H9 (cell line): Measurements from ENCODE around the gene TGFBR1. TPM values are rescaled to one million over a fixed set of nuclear protein-coding genes. Genes with fewer than 3 reads are reported as not detected.

ENCODE experiments used
- DNase-seq: peaks from one replicate; pipeline ENCODE4 v3.0.0-alpha.2; 2017
- H2AFZ ChIP-seq: one replicate; pipeline ENCODE4 v1.6.1; 2013; ENCODE audit warnings: mild to moderate bottlenecking, low read length, control low read depth, moderate library complexity
- H2AK5ac ChIP-seq: 2 replicates; pipeline ENCODE4 v1.6.1; 2013; ENCODE audit warnings: low read length, control low read depth, mixed read lengths; ENCODE audit not compliant: insufficient read length
- H2BK120ac ChIP-seq: one replicate; pipeline ENCODE4 v1.6.1; 2013; ENCODE audit warnings: low read depth, mild to moderate bottlenecking, low read length, control low read depth, inconsistent platforms; ENCODE audit not compliant: poor library complexity, severe bottlenecking
- H2BK12ac ChIP-seq: 2 replicates; pipeline ENCODE4 v1.6.1; 2013; ENCODE audit warnings: low read length, control low read depth, mixed read lengths, low read depth; ENCODE audit not compliant: insufficient read length
- H2BK15ac ChIP-seq: 2 replicates; pipeline ENCODE4 v1.6.1; 2013; ENCODE audit warnings: low read depth, low read length, control low read depth
- H2BK20ac ChIP-seq: one replicate; pipeline ENCODE4 v1.6.1; 2013; ENCODE audit warnings: low read depth, mild to moderate bottlenecking, low read length, control low read depth, inconsistent platforms; ENCODE audit not compliant: poor library complexity, severe bottlenecking
- H2BK5ac ChIP-seq: 2 replicates; pipeline ENCODE4 v1.6.1; 2013; ENCODE audit warnings: low read length, control low read depth, mixed read lengths; ENCODE audit not compliant: insufficient read length
- H3K14ac ChIP-seq: 2 replicates; pipeline ENCODE4 v1.6.1; 2013; ENCODE audit warnings: low read length, control low read depth; ENCODE audit not compliant: insufficient read depth
- H3K18ac ChIP-seq: 2 replicates; pipeline ENCODE4 v1.6.1; 2013; ENCODE audit warnings: low read depth, mild to moderate bottlenecking, mixed read lengths, low read length, control low read depth; ENCODE audit not compliant: insufficient read length
- H3K23ac ChIP-seq: 2 replicates; pipeline ENCODE4 v1.6.1; 2013; ENCODE audit warnings: low read length, control low read depth, mixed read lengths, low read depth; ENCODE audit not compliant: insufficient read length
- H3K23me2 ChIP-seq: 2 replicates; pipeline ENCODE4 v1.6.1; 2013; ENCODE audit warnings: low read depth, mild to moderate bottlenecking, mixed read lengths, low read length, control low read depth; ENCODE audit not compliant: insufficient read length, poor library complexity, severe bottlenecking
- H3K27ac ChIP-seq: 2 replicates; pipeline ENCODE4 v1.5.1; 2013; ENCODE audit warnings: low read length, control low read depth, mixed read lengths, low read depth; ENCODE audit not compliant: insufficient read length
- H3K27me3 ChIP-seq: 2 replicates; pipeline ENCODE4 v1.6.1; 2013; ENCODE audit warnings: low read length, control low read depth, inconsistent platforms; ENCODE audit not compliant: insufficient read depth
- H3K4ac ChIP-seq: 2 replicates; pipeline ENCODE4 v1.6.1; 2013; ENCODE audit warnings: low read depth, mild to moderate bottlenecking, control low read depth, inconsistent platforms, low read length, moderate library complexity
- H3K4me1 ChIP-seq: 2 replicates; pipeline ENCODE4 v1.6.1; 2013; ENCODE audit warnings: low read length, control low read depth, inconsistent platforms; ENCODE audit not compliant: insufficient read depth
- H3K4me2 ChIP-seq: 2 replicates; pipeline ENCODE4 v1.6.1; 2013; ENCODE audit warnings: low read length, control low read depth, mixed read lengths; ENCODE audit not compliant: insufficient read length, insufficient read depth
- H3K56ac ChIP-seq: 2 replicates; pipeline ENCODE4 v1.6.1; 2013; ENCODE audit warnings: low read depth, mild to moderate bottlenecking, mixed read lengths, low read length, control low read depth; ENCODE audit not compliant: insufficient read length
- H3K79me1 ChIP-seq: 2 replicates; pipeline ENCODE4 v1.6.1; 2013; ENCODE audit warnings: low read depth, mild to moderate bottlenecking, moderate library complexity, low read length, control low read depth, inconsistent platforms; ENCODE audit not compliant: insufficient read depth, poor library complexity, severe bottlenecking
- H3K79me2 ChIP-seq: 2 replicates; pipeline ENCODE4 v1.6.1; 2013; ENCODE audit warnings: low read length, control low read depth, inconsistent platforms; ENCODE audit not compliant: insufficient read depth
- H3K9ac ChIP-seq: 2 replicates; pipeline ENCODE4 v1.6.1; 2013; ENCODE audit warnings: low read length, control low read depth, mixed read lengths; ENCODE audit not compliant: insufficient read length; ENCODE audit errors: extremely low read depth
- H3K9me3 ChIP-seq: one replicate; pipeline ENCODE4 v1.6.1; 2013; ENCODE audit warnings: low read depth, low read length, inconsistent platforms; ENCODE audit not compliant: control insufficient read depth
- H3T11ph ChIP-seq: one replicate; pipeline ENCODE4 v1.6.1; 2013; ENCODE audit warnings: mild to moderate bottlenecking, low read length, control low read depth, inconsistent platforms
- H4K20me1 ChIP-seq: one replicate; pipeline ENCODE4 v1.6.1; 2013; ENCODE audit not compliant: control insufficient read depth, insufficient read length, insufficient read depth
- H4K5ac ChIP-seq: 2 replicates; pipeline ENCODE4 v1.6.1; 2013; ENCODE audit warnings: low read depth, mild to moderate bottlenecking, mixed read lengths, low read length, control low read depth; ENCODE audit not compliant: insufficient read length
- H4K8ac ChIP-seq: replicated peaks from 2 replicates; pipeline ENCODE4 v1.6.1; 2013; ENCODE audit warnings: low read length, control low read depth, mixed read lengths, low read depth; ENCODE audit not compliant: insufficient read length
- H4K91ac ChIP-seq: 2 replicates; pipeline ENCODE4 v1.6.1; 2013; ENCODE audit warnings: low read depth, mild to moderate bottlenecking, moderate library complexity, mixed read lengths, low read length, control low read depth; ENCODE audit not compliant: insufficient read length
- H3K27ac Mint-ChIP-seq, 3 experiments: 2 replicates in 2 of 3; 3 replicates in 1 of 3; pipeline ENCODE4 v1.8.0; 2020 to 2021; ENCODE audit warnings: mixed read lengths in 3 of 3, mild to moderate bottlenecking in 1 of 3, moderate library complexity in 1 of 3
- H3K27me3 Mint-ChIP-seq: 2 replicates; pipeline ENCODE4 v1.8.0; 2021; ENCODE audit warnings: low read depth, mild to moderate bottlenecking, moderate library complexity, mixed read lengths
- H3K36me3 Mint-ChIP-seq, 3 experiments: 2 replicates in 2 of 3; 3 replicates in 1 of 3; pipeline ENCODE4 v1.8.0; 2020 to 2021; ENCODE audit warnings: low read depth in 3 of 3, mixed read lengths in 3 of 3; ENCODE audit not compliant: insufficient read depth in 1 of 3
- H3K4me1 Mint-ChIP-seq, 2 experiments: 2 replicates each; pipeline ENCODE4 v1.8.0; 2020; ENCODE audit warnings: mixed read lengths in 2 of 2
- H3K4me3 Mint-ChIP-seq, 2 experiments: 2 replicates in 1 of 2; 3 replicates in 1 of 2; pipeline ENCODE4 v1.8.0; 2020 to 2021; ENCODE audit warnings: mild to moderate bottlenecking in 2 of 2, mixed read lengths in 2 of 2, moderate library complexity in 1 of 2
- H3K9me3 Mint-ChIP-seq, 2 experiments: 2 replicates in 1 of 2; 3 replicates in 1 of 2; pipeline ENCODE4 v1.8.0; 2020; ENCODE audit warnings: mild to moderate bottlenecking in 2 of 2, mixed read lengths in 2 of 2, moderate library complexity in 1 of 2
- WGBS: extraction: QIAGEN DNeasy Blood & Tissue Kit; methylation state at CpG from one replicate; pipeline ENCODE4 v1.1.7; 2013; ENCODE audit warnings: missing lambda C conversion rate, low lambda C conversion rate, mixed read lengths; ENCODE audit not compliant: insufficient read length; ENCODE audit errors: extremely low coverage; 5-methylcytosine and 5-hydroxymethylcytosine counted together
- total RNA-seq: library from RNA; stranded (reverse); gene quantifications from 2 replicates; pipeline ENCODE4 v1.2.1, GENCODE V29; 2021
- TF ChIP-seq, protein P1 (sequence below): fragments of 200-600 bp; sonication (generic); conservative IDR thresholded peaks from 3 replicates; pipeline ENCODE4 v1.8.0; 2021; ENCODE audit warnings: antibody characterized with exemption, mild to moderate bottlenecking

TGFBR1 gene
- total RNA-seq, 1 experiment from 2014 or later: 59.3 TPM

DNA sequence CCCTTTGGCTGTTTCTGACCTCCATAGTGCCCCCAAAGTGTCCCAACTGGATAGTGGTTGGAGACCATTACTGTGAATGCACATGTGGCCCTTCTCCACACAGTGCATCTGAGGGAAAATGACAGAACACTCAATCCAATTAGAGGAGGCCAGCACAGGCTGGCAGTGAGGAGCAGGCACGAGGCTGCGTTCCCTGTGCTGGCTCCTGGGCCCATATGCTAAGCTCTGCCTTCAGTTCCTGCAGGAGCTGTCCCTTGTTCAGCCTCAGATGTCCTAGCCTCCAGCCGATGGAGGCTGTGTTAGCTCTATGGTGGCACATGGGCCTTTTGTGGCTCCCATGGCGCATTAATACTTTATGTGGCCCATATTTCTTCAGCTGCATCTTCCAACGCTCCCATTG is 81.0 kb downstream of the TGFBR1 start:
- TF ChIP-seq, protein P1, sequence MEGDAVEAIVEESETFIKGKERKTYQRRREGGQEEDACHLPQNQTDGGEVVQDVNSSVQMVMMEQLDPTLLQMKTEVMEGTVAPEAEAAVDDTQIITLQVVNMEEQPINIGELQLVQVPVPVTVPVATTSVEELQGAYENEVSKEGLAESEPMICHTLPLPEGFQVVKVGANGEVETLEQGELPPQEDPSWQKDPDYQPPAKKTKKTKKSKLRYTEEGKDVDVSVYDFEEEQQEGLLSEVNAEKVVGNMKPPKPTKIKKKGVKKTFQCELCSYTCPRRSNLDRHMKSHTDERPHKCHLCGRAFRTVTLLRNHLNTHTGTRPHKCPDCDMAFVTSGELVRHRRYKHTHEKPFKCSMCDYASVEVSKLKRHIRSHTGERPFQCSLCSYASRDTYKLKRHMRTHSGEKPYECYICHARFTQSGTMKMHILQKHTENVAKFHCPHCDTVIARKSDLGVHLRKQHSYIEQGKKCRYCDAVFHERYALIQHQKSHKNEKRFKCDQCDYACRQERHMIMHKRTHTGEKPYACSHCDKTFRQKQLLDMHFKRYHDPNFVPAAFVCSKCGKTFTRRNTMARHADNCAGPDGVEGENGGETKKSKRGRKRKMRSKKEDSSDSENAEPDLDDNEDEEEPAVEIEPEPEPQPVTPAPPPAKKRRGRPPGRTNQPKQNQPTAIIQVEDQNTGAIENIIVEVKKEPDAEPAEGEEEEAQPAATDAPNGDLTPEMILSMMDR: no peak
- H3K23ac ChIP-seq: no peak overlapping the region
- H3K36me3 Mint-ChIP-seq: no peaks in the 10 kb centered on the region; a peak in 1 of 7 replicates
- no peak overlapping the region for H2BK15ac ChIP-seq
- no peak overlapping the region for H3K27ac ChIP-seq
- no peak overlapping the region for H3T11ph ChIP-seq
- no peak overlapping the region for H2BK12ac ChIP-seq
- H3K4me1 ChIP-seq: no peaks in the 10 kb centered on the region; the same call in 1 of the 2 replicates
- no peak for DNase-seq
- H3K27me3 Mint-ChIP-seq: peaks cover 3% of the 10 kb centered on the region
- no peak overlapping the region for H2BK120ac ChIP-seq
- no peak overlapping the region for H2BK5ac ChIP-seq
- no peak overlapping the region for H3K4me2 ChIP-seq
- no peak overlapping the region for H2AK5ac ChIP-seq
- no peak overlapping the region for H4K5ac ChIP-seq
- no peaks in the 10 kb centered on the region for H3K23me2 ChIP-seq
- H2AFZ ChIP-seq: no peak overlapping the region
- no peaks in the 10 kb centered on the region for H4K20me1 ChIP-seq
- peaks cover 18 to 19% of the 10 kb centered on the region in 2 experiments for H3K4me1 Mint-ChIP-seq
- no peaks in the 10 kb centered on the region for H3K27me3 ChIP-seq
- no peak overlapping the region for H3K9ac ChIP-seq
- no peaks in the 10 kb centered on the region; a peak in 1 of 5 replicates for H3K9me3 Mint-ChIP-seq
- WGBS: no CpG with 5 or more reads among the region's 5 CpGs
- H4K91ac ChIP-seq: no peak overlapping the region
- no peaks in the 10 kb centered on the region for H3K9me3 ChIP-seq
- no peaks in the 10 kb centered on the region for H3K79me2 ChIP-seq
- H3K14ac ChIP-seq: no peak overlapping the region
- no peak overlapping the region for H3K4ac ChIP-seq
- no peak overlapping the region for H3K27ac Mint-ChIP-seq
- no peak overlapping the region for H3K4me3 Mint-ChIP-seq
- H3K56ac ChIP-seq: no peak overlapping the region
- H2BK20ac ChIP-seq: no peak overlapping the region
- H4K8ac ChIP-seq: no peak overlapping the region
- H3K18ac ChIP-seq: no peak overlapping the region
- no peaks in the 10 kb centered on the region for H3K79me1 ChIP-seq
